ENCODE results near the gene KRTAP5-1.
"Not testable (repeated sequence)": the region's sequence is repeated elsewhere in the genome, so short reads cannot be mapped to it uniquely, and the experiment has no call there.

The KRTAP5-1 gene

DNA sequence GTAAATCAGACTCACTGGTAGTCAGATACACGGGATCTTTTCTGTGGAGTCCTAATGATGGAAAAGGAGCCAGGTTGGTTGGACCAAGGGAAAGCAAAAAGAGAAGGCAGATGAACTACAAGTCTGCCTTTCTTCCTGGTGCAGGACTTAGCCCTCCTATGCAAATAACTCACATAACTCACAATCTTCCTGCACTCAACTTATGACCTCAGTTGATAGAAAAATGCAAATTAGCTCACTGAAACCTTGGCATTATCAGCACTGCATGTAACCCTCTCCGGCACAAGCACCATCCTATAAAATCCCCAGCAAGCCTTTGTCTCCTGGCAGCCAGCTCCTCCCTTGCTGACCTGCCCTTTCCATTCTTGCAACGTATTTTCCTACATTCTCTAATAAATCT is 16.6 kb upstream of the KRTAP5-1 start:
- in situ Hi-C loops (cut with HindIII; ENCODE audit: low sequenced_read_pairs), result not testable (repeated sequence)

DNA sequence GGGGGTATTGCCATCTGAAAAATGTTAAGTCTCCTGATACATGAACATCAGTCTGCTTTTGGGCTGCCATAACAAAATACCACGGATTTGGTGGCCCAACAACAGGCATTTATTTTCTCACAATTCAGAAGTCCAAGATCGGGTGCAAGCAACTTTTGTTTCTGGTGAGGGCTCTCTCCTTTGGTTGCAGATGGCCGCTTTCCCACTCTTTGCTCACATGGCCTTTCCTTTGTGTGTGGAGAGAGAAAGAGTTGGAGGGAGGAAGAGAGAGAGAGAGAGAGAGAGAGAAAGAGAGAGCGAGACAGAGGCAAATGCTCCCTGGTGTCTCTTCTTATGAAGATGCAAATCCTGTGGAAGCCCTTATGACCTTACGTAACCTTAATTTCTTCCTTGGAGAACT is 15.5 kb upstream of the KRTAP5-1 start:
- in situ Hi-C loops (cut with HindIII; ENCODE audit: low sequenced_read_pairs), result no loop called here

DNA sequence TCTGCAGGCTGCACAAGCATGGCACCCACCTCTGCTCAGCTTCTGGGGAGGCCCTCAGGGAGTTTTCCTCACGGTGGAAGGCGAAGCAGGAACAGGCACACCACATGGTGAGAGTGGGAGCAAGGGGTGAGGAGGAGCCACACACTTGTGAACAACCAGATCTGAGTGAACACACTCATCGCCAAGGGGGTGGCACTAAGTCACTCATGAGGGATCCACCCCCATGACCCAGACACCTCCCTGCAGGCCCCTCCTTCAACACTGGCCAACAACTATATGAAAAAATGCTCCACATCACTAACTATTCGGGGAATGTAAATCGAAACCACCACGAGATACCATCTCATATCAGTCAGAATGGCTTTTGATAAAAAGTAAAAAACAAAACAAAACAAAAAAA is 13.7 kb upstream of the KRTAP5-1 start:
- in situ Hi-C loops (cut with HindIII; ENCODE audit: low sequenced_read_pairs), result no loop called here

DNA sequence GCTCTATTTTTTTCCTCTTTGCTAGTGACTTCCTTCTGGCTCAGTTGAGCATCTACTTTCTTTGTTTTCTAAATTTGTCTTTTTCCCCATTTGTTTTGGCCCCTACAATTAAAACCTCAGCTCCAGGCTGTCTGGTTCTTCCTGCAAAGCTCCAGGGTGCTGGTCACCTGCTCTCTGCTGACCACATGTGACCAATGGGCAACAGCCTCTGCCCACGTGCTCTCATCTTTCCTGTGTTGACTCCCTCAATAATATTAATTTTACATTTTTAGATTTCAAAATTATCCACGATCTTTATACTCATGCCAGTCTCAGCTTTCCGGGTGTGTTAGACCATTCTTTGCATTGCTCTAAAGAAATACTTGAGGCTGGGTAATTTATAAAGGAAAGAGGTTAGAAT is 13.3 kb upstream of the KRTAP5-1 start:
- in situ Hi-C loops (cut with HindIII; ENCODE audit: low sequenced_read_pairs), result not testable (repeated sequence)

DNA sequence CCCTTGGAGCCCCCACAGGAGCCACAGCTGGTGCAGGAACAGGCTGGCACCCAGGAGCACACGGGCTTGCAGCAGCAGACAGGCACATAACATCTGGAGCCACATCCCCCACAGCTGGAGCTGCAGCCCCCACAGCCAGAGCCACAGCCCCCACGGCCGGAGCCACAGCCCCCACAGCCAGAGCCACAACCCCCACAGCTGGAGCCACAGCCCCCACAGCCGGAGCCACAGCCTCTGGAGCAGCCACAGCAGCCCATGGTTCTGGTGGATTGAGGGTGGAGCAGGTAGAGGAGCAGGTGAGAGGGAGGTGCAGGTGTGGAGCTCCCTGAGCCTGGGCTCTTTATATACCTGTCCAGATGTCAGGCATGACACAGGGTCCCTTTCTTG is 12.9 kb upstream of the KRTAP5-1 start, which contains the start of gene KRTAP5-2:
Gene KRTAP5-2, minus strand, starts transcription at position 301 of the 387 bp plus-strand sequence. Its CDS starts 44 bp downstream, at position 257.
- in situ Hi-C loops (cut with HindIII; ENCODE audit: low sequenced_read_pairs), result no loop called here

DNA sequence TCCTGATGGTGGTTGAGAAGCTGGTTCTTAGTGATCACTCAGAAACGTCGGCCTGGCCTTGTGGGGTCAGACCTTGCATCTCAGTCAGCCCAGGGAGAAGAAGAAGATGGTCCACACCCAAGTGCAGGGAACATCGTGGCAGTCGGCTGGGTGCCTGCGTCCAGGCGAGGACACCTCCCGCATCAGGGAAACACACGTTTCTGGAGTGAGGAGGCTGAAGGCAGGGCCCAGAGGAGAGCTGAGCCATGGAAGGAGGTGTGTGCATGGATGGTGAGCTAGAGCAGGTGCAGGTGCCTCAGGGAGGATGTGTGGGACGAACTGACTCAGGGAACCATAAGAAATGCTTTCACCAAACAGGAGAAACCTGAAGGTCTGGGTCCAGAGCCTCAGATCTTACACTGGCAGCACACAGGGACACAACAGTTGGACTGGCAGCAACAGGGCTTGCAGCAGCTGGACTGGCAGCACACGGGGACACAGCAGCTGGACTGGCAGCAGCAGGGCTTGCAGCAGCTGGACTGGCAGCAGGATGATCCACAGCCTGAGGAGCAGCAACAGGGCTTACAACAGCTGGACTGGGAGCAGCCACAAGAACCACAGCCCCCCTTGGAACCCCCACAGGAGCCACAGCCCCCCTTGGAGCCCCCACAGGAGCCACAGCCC is 12.4 kb upstream of the KRTAP5-1 start:
- in situ Hi-C loops (cut with HindIII; ENCODE audit: low sequenced_read_pairs), result no loop called here

DNA sequence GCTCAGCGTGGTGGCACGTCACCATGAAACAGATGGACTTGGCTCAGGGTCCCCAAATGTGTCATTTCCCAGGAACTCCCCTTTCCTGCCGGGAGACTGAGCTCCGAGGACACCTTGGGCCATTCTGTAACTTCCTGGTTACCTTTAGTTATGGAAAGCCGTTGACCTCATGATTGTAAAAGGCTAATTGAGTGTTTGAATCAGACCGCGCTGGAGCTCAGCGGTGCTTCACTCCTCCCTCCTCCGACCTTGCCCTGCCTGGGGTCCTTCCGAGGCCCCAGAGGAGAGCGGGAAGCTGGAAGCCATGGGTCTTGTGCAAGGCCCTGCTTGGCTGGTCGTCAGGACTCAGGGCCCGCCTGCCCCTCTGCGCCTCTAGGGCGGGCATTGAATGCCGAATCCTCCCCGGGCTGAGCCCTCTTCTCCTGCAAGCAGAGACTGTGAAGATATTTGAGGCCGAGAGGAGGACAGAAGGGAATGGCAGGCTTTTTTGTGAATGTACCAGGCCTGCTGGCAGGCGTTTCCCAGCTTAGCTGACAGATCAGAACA is 11.6 kb upstream of the KRTAP5-1 start:
- in situ Hi-C loops (cut with HindIII; ENCODE audit: low sequenced_read_pairs), result not testable (repeated sequence)

DNA sequence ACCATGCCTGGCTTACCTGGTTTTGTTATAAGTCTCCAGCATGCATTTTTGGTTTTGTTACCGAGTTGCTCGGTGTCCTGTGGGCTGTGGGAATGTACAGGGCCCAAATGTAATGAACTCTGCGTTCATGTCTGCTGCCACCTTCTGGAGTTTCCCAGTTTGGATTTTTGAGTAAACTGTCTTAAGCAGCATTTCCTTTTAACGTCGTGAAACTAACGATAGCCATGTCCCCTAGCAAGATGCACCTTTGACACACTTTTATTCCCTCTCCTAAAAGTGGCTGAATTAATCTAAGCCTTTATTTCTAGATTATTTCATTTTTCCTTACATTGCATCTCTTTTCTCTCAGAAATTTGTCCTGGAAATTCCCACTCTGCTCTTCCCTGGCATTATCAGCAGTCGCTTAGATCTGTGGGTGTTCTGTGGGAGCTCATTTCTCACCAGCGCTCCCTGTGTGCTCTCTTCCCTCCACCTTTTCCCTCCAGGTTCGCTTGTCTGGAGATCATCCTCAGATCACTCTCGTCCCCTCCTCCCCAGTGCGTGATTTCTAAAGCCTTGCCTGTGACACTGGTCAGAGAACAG is 11.0 kb upstream of the KRTAP5-1 start:
- in situ Hi-C loops (cut with HindIII; ENCODE audit: low sequenced_read_pairs), result not testable (repeated sequence)

DNA sequence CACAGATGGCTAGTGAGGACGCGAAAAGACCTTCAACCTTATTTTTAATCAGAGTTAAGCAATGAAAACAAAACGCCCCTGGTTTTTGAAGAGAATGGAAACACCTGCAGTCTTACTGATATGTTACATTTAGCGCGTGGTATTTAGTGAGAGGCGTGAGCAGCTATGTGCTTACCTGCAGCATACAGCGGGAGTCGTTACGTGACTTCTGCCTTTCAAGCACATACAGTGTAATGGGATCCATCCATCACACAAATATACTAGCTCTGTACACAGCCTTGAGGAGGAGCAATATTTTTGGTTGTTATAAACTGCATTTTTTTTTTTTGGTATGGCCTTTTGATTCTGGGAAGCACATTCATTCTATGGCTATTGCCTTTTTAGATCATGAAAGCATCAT is 7.5 kb upstream of the KRTAP5-1 start:
- in situ Hi-C loops (cut with HindIII; ENCODE audit: low sequenced_read_pairs), result no loop called here

DNA sequence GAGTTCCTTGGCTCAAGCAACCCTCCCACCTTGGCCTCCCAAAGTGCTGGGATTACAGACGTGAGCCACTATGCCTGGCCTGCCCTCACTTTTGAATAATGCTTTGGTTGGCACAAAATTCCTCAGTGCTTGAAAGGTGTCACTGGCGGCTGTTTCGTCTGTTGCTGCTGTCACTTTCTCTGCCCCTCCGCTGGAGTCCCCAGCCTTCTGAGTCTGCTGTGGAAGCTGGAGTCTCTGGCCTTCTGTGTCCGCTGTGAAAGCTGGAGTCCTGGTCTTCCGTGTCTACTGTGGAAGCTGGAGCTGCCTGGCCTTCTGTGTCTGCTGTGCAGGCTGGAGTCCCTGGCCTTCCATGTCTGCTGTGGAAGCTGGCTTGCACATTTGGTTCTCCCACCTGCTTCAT is 4.9 kb upstream of the KRTAP5-1 start:
- in situ Hi-C loops (cut with HindIII; ENCODE audit: low sequenced_read_pairs), result no loop called here

DNA sequence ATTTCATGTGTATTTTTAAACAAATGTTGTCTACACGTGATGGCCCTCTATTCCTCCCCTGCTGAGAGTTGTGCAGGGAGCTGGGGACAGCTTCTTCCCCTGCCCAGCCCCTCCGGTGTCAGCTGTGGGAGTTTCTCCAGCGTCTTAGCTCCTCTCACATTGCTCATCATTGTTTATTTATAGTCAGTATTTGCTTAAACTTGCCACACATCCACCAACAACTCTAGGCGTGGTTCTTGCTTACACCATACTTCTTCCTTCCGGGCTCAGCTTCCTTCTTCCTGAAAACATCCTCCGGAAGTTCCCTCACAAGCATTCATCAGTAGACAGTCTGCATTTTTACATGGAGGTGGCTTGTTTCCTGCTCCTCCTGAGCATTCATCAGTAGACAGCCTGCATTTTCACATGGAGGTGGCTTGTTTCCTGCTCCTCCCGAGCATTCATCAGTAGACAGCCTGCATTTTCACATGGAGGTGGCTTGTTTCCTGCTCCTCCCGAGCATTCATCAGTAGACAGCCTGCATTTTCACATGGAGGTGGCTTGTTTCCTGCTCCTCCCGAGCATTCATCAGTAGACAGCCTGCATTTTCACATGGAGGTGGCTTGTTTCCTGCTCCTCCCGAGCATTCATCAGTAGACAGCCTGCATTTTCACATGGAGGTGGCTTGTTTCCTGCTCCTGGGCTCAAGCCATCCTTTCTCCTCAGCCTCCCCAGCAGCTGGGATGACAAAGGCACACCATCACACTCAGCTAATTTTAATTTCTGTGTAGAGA is 4.3 kb upstream of the KRTAP5-1 start:
- in situ Hi-C loops (cut with HindIII; ENCODE audit: low sequenced_read_pairs), result not testable (repeated sequence)

DNA sequence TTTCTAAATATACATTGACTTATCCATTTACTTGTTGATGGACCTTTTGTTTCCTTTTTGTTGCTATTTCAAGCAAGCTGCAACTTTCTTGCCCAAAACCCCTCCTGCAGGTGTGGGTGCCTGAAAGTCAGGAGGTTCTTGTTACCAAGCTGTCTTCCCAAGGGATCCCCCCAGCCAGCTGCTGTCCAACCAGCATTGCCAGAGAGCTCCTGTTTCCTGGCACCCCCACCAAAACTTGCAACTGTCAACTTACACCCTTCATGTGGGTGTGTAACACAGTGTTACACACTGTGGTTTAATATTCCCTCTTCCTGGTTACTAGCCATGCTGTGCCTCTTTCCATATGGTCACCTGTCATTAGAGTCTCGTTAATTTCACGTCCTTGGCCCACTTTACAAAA is 1.6 kb upstream of the KRTAP5-1 start:
- in situ Hi-C loops (cut with HindIII; ENCODE audit: low sequenced_read_pairs), result no loop called here

DNA sequence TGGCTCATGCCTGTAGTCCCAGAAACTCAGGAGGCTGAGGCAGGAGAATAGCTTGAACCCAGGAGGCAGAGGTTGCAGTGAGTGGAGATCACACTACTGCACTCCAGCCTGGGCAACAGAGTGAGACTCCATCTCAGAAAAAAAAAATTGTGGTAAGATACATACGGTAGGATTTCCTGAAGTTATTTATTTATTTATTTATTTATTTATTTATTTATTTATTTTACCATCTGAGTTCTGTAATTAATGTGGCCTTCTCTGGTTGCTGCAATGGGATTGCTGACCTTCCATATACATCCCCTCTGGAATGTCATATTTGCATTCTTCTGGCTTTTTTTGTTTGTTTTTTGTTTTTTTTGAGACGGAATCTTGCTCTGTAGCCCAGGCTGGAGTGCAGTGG is 2.2 kb downstream of the KRTAP5-1 start:
- in situ Hi-C loops (cut with HindIII; ENCODE audit: low sequenced_read_pairs), result not testable (repeated sequence)

DNA sequence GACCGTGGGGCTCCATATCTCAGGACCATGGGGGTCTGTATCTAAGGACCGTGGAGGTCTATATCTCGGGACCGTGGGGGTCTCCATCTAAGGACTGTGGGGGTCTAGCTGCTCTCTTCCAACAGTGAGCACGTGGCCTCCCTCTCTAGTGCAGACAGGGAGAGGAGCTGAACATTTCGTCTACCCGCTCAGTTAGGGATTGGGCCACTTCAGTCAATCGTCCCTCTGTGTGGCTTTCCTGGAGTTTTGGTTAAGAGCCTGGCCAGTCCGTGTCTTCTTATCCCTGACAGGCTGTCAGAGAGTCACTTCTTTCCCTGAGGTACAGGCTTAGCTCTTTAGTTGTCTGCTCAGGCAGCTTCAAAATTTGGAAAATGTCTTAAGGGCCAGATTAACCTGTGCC is 3.1 kb downstream of the KRTAP5-1 start:
- in situ Hi-C loops (cut with HindIII; ENCODE audit: low sequenced_read_pairs), result no loop called here

DNA sequence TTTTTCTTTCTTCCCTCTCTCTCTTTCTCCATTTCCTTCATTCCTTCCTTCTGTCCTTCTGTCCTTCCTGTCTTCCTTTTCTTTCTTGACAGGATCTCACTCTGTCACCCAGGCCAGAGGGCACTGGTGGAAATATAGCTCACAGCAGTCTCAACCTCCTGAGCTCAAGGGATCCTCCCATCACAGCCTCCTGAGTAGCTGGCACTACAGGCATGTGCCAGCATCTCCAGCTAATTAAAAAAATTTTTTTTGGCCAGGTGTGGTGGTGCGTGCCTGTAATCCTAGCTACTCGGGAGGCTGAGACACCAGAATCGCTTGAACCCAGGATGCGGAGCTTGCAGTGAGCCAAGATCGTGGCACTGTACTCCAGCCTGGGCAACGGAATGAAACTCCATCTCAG is 8.3 kb downstream of the KRTAP5-1 start:
- in situ Hi-C loops (cut with HindIII; ENCODE audit: low sequenced_read_pairs), result no loop called here

DNA sequence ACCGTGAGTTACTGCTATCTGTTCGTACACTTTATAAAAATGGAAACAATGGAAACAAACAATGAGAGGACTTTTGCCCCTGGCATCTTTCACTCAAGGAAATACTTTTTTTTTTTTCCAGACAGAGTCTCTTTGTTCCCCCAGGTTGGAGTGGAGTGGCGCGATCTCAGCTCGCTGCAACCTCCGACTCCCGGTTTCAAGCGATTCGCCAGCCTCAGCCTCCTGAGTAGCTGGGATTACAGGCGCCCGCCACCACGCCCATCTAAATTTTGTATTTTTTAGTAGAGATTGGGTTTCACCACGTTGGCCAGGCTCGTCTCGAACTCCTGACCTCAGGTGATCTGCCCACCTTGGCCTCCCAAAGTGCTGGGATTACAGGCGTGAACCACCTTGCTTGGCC is 9.3 kb downstream of the KRTAP5-1 start:
- in situ Hi-C loops (cut with HindIII; ENCODE audit: low sequenced_read_pairs), result not testable (repeated sequence)

DNA sequence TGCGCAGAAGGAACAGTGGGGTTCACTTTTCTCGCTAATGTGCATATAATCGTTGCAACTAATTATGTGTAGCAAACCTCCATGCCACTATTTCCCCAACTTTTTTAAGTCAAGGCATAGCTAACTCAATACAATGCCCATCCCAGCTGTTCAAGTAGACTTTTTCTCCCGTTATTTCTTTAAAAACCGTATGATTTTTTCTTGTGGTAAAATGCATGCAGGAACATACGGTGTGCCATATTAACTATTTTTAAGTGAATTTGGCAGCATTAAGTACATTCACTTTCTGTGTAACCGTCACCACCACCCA is 10.2 kb downstream of the KRTAP5-1 start:
- in situ Hi-C loops (cut with HindIII; ENCODE audit: low sequenced_read_pairs), result no loop called here

DNA sequence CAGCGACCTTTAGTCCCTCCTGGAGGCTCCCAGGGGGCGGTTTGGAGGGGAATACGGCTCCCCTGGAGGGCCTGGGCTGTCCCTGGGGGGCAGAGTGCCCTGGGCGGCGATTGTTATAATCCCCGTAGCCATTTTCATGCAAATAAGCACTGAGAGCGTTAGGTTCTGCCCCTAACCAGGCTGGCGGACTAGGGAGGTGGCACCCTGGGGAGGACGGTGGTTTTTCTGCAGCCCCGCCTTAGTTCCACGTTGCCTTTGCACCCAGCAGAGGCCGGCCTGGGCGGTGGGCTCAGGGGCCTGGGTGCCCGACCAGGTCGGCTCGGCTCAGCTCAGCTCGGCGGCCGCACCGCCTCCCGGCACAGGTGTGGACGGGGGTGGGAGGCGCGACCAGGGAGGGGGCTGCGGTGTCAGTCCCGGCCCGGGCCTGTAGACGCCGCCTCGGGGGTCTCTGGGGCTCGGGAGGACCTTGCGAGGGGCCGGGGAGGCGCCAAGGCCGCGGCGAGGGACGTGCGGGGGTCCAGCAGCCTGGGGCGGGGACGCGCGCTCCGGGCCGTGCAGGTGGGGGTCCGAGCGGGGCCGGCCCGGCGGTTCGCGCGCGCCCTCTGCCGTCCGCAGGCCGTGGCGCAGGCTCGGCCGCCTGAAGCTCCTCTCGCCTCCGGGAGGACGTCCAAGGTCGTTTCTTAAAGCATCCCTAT is 10.7 kb downstream of the KRTAP5-1 start:
- in situ Hi-C loops (cut with HindIII; ENCODE audit: low sequenced_read_pairs), result no loop called here

DNA sequence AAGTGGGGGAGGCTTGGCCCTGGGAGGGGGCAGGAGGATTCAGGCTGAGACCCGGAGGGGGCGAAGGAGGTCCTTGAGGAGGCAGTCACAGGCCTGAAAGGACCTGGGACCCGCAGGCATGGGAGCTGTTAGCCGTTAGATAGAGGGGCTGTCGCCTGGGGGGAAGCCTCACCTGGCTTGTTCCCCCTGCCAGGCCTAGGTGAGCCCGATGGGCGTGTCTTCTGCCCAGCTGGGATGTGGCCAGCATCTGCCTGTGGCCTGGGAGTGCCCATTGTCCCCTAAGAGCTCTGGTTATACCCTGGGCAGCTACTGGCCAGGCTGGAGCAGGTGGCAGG is 11.2 kb downstream of the KRTAP5-1 start:
- in situ Hi-C loops (cut with HindIII; ENCODE audit: low sequenced_read_pairs), result no loop called here

DNA sequence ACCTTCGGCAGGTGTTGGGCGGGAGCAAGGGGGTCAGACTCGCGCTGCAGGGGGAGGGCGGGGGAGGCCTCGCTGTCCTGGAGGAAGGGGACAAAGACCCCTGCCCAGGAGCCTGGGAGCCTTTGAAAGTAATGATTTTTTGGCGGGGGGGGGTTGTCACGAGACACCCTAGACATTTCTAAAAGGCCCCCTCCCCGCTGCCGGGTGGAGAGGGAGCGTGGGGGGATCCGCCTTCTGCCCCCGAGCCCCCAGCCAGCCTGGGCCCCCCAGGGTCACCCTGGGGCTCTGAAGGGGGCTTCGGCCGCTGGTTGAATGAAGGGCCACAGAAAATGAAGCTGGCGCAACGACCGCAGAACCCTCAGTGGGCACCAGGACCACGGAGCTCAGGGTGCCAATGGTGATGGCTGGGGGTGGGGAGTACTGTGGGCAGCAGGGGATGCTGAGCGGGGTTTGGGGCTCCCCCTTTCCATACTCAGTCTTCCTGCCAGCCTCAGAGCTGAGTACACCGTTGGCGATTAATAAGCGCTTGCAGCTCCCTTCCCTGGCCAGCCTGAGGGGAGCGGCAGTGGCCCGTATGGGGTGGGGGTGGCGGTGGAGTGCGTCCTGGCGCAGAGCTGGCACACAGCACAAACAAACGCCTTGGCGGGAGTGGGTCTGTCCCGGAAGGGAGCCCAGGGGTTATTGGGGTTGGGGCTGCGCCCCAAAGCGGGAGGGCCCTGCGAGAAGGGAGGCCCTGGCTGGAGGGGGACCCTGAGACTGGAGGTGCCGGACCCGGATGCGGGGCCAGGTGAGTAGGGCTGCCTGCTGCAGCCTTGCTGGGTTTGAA is 11.8 kb downstream of the KRTAP5-1 start:
- in situ Hi-C loops (cut with HindIII; ENCODE audit: low sequenced_read_pairs), result no loop called here
